ENCODE data around the gene OCA2. TPM values are rescaled to one million over a fixed set of nuclear protein-coding genes. Genes with fewer than 3 reads are reported as not detected.
"Not testable (repeated sequence)": the region's sequence is repeated elsewhere in the genome, so short reads cannot be mapped to it uniquely, and the experiment has no call there.

Gene OCA2
- polyA plus RNA-seq, 3 donors from 2014 or later, result 0.50 TPM; not detected in 2

DNA sequence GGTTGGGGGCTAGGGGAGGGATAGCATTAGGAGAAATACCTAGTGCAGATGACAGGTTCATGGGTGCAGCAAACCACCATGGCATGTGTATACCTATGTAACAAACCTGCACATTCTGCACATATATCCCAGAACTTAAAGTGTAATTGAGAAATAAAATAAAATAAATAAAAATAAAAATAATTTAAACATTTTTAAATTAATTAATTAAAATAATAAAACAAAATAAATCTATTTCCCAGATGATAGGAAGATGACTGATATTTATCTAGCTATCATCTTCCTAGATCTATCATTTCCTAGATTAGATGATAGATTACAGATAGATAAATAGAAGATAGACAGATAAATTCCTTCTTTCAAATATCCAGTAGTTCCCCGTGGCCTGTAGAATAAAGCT lies 137.3 kb downstream of the OCA2 start:
- Mint-ChIP-seq H3K36me3 (no peaks in the 10 kb centered on the region), H3K4me3 (no peak overlapping the region), H3K27me3 (ENCODE audit: low read depth in 3 of 3) (peaks cover 1 to 6% (median 4%) of the 10 kb centered on the region in 3 donors), H3K9me3 (peaks cover 0 to 5% (median 0%) of the 10 kb centered on the region in 6 donors), H3K4me1 (no peaks in the 10 kb centered on the region), H3K27ac (no peak overlapping the region)
- DNase-seq, result no peak

DNA sequence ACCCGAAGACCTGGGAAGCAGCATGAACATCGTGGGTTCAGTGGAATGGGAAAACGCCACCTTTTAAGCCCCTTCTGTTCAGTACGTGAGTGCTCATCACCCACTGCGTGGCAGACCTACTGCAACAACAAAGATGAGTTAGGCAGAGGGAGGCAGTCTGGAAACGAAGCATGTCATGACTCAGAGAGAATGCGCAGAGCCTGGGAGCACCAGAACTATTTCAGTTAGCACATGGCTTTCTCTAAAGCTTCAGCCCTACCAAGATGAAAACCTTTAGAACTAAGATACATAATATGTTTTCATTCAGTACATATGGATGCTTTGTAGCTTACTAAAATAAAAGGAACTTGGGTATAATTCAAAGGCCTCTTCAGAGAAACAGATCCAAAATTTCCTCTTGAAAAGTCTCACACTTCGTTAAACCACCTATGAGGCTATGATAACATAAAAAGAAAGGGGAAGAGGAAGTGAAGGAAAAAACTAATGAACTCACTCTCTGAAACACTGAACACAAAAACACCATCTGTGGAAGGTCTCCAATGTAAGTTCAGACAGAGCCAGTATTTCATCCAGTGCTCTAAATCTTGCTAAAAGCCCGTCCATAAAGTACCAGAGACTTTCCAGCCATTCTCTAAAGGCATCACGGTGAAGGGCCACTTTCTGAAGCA lies 140.1 kb downstream of the OCA2 start:
- no peak overlapping the region for H3K27ac Mint-ChIP-seq
- peaks cover 1 to 9% (median 5%) of the 10 kb centered on the region in 3 donors for H3K27me3 Mint-ChIP-seq (ENCODE audit: low read depth in 3 of 3)
- no peak overlapping the region for H3K4me3 Mint-ChIP-seq
- H3K9me3 Mint-ChIP-seq, result peaks cover 0 to 3% (median 0%) of the 10 kb centered on the region in 6 donors
- no peaks in the 10 kb centered on the region for H3K36me3 Mint-ChIP-seq
- DNase-seq, result no peak
- no peaks in the 10 kb centered on the region for H3K4me1 Mint-ChIP-seq

DNA sequence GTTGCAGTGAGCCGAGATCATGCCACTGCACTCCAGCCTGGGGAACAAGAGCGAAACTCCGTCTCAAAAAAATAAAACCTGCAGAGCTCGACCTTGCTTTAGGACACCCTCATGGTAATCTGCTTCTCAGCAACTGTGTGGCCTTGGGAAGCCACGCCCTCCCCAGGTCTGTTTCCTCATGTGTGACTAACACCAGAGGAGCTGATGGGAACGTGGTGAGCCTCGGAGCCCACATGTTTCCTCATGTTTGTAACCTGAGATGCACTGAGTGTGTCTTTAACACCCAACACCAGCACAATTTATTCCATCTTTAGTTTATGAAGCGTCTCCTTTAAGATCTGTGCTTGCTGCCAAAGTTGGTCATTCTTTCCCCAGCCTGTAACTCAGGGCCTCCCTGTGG lies 142.8 kb downstream of the OCA2 start:
- H3K27me3 Mint-ChIP-seq (ENCODE audit: low read depth in 3 of 3), result peaks cover 1 to 9% (median 5%) of the 10 kb centered on the region in 3 donors
- no peaks in the 10 kb centered on the region for H3K36me3 Mint-ChIP-seq
- H3K9me3 Mint-ChIP-seq, result peaks cover 0 to 6% (median 0%) of the 10 kb centered on the region in 6 donors
- H3K4me3 Mint-ChIP-seq, result no peak overlapping the region
- no peaks in the 10 kb centered on the region for H3K4me1 Mint-ChIP-seq
- no peak overlapping the region for H3K27ac Mint-ChIP-seq
- DNase-seq, result no peak

DNA sequence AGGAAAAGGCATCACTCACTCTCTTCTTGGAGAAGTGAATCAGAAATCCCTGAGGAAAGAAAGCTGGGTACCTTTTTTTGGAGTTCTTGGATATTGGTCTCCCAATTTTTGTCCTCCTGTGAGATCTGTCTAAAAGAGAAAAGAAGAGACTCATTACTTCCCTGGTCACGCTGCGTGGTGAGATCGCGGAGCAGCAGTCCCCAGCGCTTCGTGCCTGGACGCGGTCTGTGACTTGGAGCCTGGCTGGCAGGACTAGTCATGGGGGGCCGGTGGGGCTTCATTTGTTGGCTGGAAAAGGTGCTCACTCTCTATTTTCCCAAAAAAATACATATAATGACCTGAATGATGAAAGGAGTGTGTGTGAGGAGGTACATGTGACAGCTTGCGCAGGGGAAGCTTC lies 144.0 kb downstream of the OCA2 start:
- Mint-ChIP-seq H3K36me3 (no peaks in the 10 kb centered on the region), H3K27me3 (ENCODE audit: low read depth in 3 of 3) (peaks cover 1 to 9% (median 5%) of the 10 kb centered on the region in 3 donors), H3K4me3 (no peak overlapping the region), H3K27ac (no peak overlapping the region), H3K4me1 (no peaks in the 10 kb centered on the region), H3K9me3 (peaks cover 0 to 6% (median 0%) of the 10 kb centered on the region in 6 donors)
- no peak for DNase-seq

GRCh38 chr15:27952593-27952992 lies 146.5 kb downstream of the OCA2 start:
- not testable (repeated sequence) for H3K4me3 Mint-ChIP-seq; H3K27me3 Mint-ChIP-seq (ENCODE audit: low read depth in 3 of 3); H3K36me3 Mint-ChIP-seq; H3K4me1 Mint-ChIP-seq; H3K9me3 Mint-ChIP-seq; DNase-seq; H3K27ac Mint-ChIP-seq

- no peak overlapping the region for H3K4me3 Mint-ChIP-seq
- no peaks in the 10 kb centered on the region for H3K36me3 Mint-ChIP-seq
- peaks cover 0 to 4% (median 0%) of the 10 kb centered on the region in 3 donors for H3K27me3 Mint-ChIP-seq (ENCODE audit: low read depth in 3 of 3)
- peaks cover 0 to 6% (median 0%) of the 10 kb centered on the region in 6 donors for H3K9me3 Mint-ChIP-seq
- no peaks in the 10 kb centered on the region for H3K4me1 Mint-ChIP-seq
- H3K27ac Mint-ChIP-seq, result no peak overlapping the region
- DNase-seq, result no peak
Observed at GRCh38 chr15:27951191-27951890, 147.8 kb downstream of the OCA2 start.

GRCh38 chr15:27949089-27949488 lies 150.0 kb downstream of the OCA2 start:
- H3K4me1 Mint-ChIP-seq, result no peaks in the 10 kb centered on the region
- peaks cover 0 to 3% (median 0%) of the 10 kb centered on the region in 3 donors for H3K27me3 Mint-ChIP-seq (ENCODE audit: low read depth in 3 of 3)
- H3K9me3 Mint-ChIP-seq, result peaks cover 0 to 6% (median 0%) of the 10 kb centered on the region in 6 donors
- H3K27ac Mint-ChIP-seq, result no peak overlapping the region
- no peaks in the 10 kb centered on the region for H3K36me3 Mint-ChIP-seq
- DNase-seq, result no peak
- H3K4me3 Mint-ChIP-seq, result no peak overlapping the region

DNA sequence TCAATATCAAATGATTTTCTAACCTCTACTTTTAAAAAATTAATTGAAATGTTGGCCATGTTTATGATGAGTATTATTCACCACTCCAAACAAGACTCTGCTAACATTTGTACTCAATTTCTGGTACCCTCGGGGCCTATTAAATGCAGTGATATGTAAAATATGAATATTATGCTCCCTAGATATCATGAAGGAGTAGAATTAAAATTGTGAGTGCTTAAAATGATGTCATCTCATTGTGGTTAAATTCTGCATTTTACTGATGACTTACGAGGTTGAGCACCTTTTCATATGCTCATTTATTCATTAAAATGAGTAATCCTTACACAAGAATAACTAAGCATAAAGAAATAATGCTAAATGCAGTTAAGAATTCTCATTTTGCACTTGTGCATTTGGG lies 159.9 kb downstream of the OCA2 start:
- DNase-seq, result no peak
- Mint-ChIP-seq H3K27ac (no peak overlapping the region), H3K27me3 (ENCODE audit: low read depth in 3 of 3) (no peaks in the 10 kb centered on the region), H3K9me3 (peaks cover 0 to 5% (median 0%) of the 10 kb centered on the region in 6 donors), H3K36me3 (no peaks in the 10 kb centered on the region), H3K4me1 (no peaks in the 10 kb centered on the region), H3K4me3 (no peak overlapping the region)

DNA sequence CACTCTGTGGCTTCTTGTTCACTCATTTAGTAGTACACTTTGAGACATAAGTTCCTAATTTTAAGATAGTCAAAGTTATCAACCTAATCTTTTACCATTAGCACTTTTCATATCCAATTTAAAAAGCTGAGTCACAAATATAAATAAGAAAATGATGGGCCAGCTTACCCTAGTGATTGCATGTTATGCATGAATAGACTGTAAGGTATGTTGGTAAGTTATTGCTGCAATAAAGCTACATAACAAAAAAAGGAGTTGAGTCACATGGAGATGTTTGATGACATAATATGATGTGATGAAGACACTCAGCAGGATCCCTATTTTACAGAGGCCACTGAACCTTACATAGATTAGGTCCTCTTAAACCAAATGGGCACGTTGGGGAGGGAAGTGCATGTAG lies 161.3 kb downstream of the OCA2 start:
- no peak overlapping the region for H3K4me3 Mint-ChIP-seq
- H3K36me3 Mint-ChIP-seq, result no peaks in the 10 kb centered on the region
- no peak overlapping the region for H3K27ac Mint-ChIP-seq
- no peaks in the 10 kb centered on the region for H3K27me3 Mint-ChIP-seq (ENCODE audit: low read depth in 3 of 3)
- peaks cover 0 to 8% (median 4%) of the 10 kb centered on the region in 6 donors for H3K9me3 Mint-ChIP-seq
- no peaks in the 10 kb centered on the region for H3K4me1 Mint-ChIP-seq
- no peak for DNase-seq

DNA sequence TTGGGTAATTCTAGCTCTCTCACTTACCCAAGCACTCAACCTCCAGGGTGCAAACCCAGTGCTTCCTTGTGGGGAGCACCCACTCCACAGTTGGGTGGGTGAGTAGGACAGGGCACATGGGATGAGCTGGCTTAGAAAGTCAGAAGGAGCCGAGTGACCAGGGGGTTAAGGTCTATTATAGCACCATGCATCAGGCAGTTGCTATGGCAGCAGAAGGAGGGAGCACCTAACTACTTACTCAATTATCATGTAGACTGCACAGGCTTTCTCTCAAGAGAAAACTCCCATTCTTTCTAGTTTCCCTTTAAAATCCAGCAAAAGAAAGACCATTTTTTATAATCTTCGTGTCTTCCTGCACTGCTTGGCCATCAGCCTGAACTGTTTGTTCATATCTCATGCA lies 163.0 kb downstream of the OCA2 start:
- H3K27me3 Mint-ChIP-seq (ENCODE audit: low read depth in 3 of 3), result peaks cover 0 to 2% (median 0%) of the 10 kb centered on the region in 3 donors
- H3K9me3 Mint-ChIP-seq, result peaks cover 0 to 18% (median 7%) of the 10 kb centered on the region in 6 donors
- H3K36me3 Mint-ChIP-seq, result no peaks in the 10 kb centered on the region
- no peak overlapping the region for H3K27ac Mint-ChIP-seq
- no peak overlapping the region for H3K4me3 Mint-ChIP-seq
- DNase-seq, result no peak
- no peaks in the 10 kb centered on the region for H3K4me1 Mint-ChIP-seq

- no peaks in the 10 kb centered on the region for H3K4me1 Mint-ChIP-seq
- peaks cover 0 to 18% (median 7%) of the 10 kb centered on the region in 6 donors for H3K9me3 Mint-ChIP-seq
- H3K27ac Mint-ChIP-seq, result no peak overlapping the region
- peaks cover 0 to 2% (median 0%) of the 10 kb centered on the region in 3 donors for H3K27me3 Mint-ChIP-seq (ENCODE audit: low read depth in 3 of 3)
- H3K36me3 Mint-ChIP-seq, result no peaks in the 10 kb centered on the region
- H3K4me3 Mint-ChIP-seq, result no peak overlapping the region
- DNase-seq, result no peak
Observed at GRCh38 chr15:27935328-27935727, 163.8 kb downstream of the OCA2 start.

- DNase-seq, result no peak
- no peak overlapping the region for H3K4me3 Mint-ChIP-seq
- H3K27ac Mint-ChIP-seq, result no peak overlapping the region
- H3K4me1 Mint-ChIP-seq, result no peaks in the 10 kb centered on the region
- H3K36me3 Mint-ChIP-seq, result no peaks in the 10 kb centered on the region
- H3K9me3 Mint-ChIP-seq, result peaks cover 0 to 18% (median 7%) of the 10 kb centered on the region in 6 donors
- peaks cover 0 to 2% (median 0%) of the 10 kb centered on the region in 3 donors for H3K27me3 Mint-ChIP-seq (ENCODE audit: low read depth in 3 of 3)
Observed at GRCh38 chr15:27934782-27935181, 164.3 kb downstream of the OCA2 start.

DNA sequence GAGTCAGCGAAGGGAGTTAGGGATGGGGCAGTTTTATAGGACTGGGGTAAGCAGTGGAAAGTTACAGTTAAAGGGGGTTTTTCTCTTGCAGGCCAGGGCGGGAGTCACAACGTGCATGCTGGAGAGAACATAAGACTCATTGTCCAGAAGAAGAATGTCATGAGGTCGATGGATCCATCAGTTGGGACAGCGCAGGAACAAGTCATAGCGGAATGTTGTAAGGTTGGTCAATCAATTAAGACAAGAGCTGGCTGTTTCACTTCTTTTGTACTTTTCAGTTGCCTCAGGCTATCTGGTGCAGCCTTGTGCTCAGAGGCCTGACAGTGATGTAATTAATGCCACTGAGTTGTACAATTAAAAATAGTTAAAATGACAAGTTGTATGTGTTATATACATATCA lies 165.6 kb downstream of the OCA2 start:
- no peak overlapping the region for H3K27ac Mint-ChIP-seq
- no peaks in the 10 kb centered on the region for H3K4me1 Mint-ChIP-seq
- peaks cover 0 to 19% (median 7%) of the 10 kb centered on the region in 6 donors for H3K9me3 Mint-ChIP-seq
- no peaks in the 10 kb centered on the region for H3K36me3 Mint-ChIP-seq
- H3K27me3 Mint-ChIP-seq (ENCODE audit: low read depth in 3 of 3), result peaks cover 0 to 2% (median 0%) of the 10 kb centered on the region in 3 donors
- no peak for DNase-seq
- no peak overlapping the region for H3K4me3 Mint-ChIP-seq

DNA sequence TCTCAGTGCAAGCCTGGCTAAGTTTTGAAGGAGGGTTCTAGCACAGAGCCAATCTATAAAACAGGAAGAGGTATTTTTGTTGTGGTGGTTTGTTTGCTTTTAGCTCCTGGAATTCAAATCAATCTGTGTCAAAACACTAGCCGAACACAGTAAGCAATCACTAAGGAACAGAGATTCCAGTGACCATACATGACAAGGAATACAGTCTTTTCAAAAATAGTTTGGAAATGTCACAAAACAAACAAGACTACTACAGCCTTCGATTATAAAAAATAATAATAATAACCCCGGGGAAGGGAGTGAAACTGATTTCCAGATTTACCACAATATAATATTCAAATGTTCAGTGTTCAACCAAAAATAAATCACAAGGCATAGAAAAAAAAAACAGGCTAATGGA lies 166.5 kb downstream of the OCA2 start:
- peaks cover 0 to 22% (median 8%) of the 10 kb centered on the region in 6 donors for H3K9me3 Mint-ChIP-seq
- H3K36me3 Mint-ChIP-seq, result no peaks in the 10 kb centered on the region
- H3K4me1 Mint-ChIP-seq, result no peaks in the 10 kb centered on the region
- no peak overlapping the region for H3K4me3 Mint-ChIP-seq
- no peak overlapping the region for H3K27ac Mint-ChIP-seq
- DNase-seq, result no peak
- H3K27me3 Mint-ChIP-seq (ENCODE audit: low read depth in 3 of 3), result peaks cover 0 to 2% (median 0%) of the 10 kb centered on the region in 3 donors
